HAP-1 (cell line): ENCODE measurements around the gene DIP2C.

Experiments
- DNase-seq, 2 experiments: peaks; one replicate each; pipeline ENCODE4 v3.0.0-alpha.2; 2016 to 2020; ENCODE audit warnings: low spot score in 2 of 2
- H3K27me3 ChIP-seq: fragments of 250-450 bp; sonication (Bioruptor Pico); 2 replicates; pipeline ENCODE4 v1.5.1; 2020; ENCODE audit warnings: low read depth, mild to moderate bottlenecking, moderate library complexity
- H3K36me3 ChIP-seq: fragments of 250-450 bp; sonication (Bioruptor Pico); replicated peaks from 2 replicates; pipeline ENCODE4 v1.5.1; 2020; ENCODE audit warnings: mild to moderate bottlenecking
- H3K4me1 ChIP-seq: fragments of 250-450 bp; sonication (Bioruptor Pico); 2 replicates; pipeline ENCODE4 v1.5.1; 2020; ENCODE audit warnings: mild to moderate bottlenecking
- H3K4me3 ChIP-seq: fragments of 250-450 bp; sonication (Bioruptor Pico); 2 replicates; pipeline ENCODE4 v1.5.1; 2020; ENCODE audit warnings: mild to moderate bottlenecking, moderate library complexity
- H3K9me3 ChIP-seq: fragments of 250-450 bp; sonication (Bioruptor Pico); 2 replicates; pipeline ENCODE4 v1.5.1; 2020; ENCODE audit warnings: mild to moderate bottlenecking, moderate library complexity
- in situ Hi-C: fragments of 300-500 bp; cut with MboI; formaldehyde crosslinking; loops from 3 replicates; pipeline ENCODE4 v1.14.3; 2020; ENCODE audit warnings: low sequenced_read_pairs, inconsistent platforms, mixed read lengths

DIP2C gene

DNA sequence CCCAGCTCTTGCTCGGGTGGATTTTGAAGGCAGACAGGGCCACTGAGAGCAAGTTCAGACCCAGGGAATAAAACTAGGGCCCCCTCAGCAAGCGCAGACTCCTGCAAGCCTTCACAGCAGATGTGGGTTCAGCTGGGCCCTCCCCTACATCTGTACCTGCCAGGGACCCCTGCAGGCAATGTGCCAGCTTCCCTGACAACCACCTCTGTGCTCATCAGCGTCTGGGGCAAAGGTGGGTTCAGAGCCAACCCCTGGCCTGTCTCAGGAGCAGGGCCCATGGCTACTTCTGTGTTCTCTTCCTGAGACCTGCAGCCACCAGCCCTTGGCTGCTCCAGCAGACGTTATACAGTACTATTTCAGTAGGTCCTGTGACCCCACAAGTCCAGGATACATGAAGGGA is 189.5 kb downstream of the DIP2C start:
- H3K4me1 ChIP-seq, result no peaks in the 10 kb centered on the region
- no peaks in the 10 kb centered on the region for H3K9me3 ChIP-seq
- in situ Hi-C loops, result loop anchor here (25.0 kb wide), 1 partner anchor 287 kb away; no protein-coding TSS in a partner anchor
- no peak for DNase-seq
- H3K36me3 ChIP-seq, result no peaks in the 10 kb centered on the region
- H3K4me3 ChIP-seq, result no peak overlapping the region
- H3K27me3 ChIP-seq, result no peaks in the 10 kb centered on the region

DNA sequence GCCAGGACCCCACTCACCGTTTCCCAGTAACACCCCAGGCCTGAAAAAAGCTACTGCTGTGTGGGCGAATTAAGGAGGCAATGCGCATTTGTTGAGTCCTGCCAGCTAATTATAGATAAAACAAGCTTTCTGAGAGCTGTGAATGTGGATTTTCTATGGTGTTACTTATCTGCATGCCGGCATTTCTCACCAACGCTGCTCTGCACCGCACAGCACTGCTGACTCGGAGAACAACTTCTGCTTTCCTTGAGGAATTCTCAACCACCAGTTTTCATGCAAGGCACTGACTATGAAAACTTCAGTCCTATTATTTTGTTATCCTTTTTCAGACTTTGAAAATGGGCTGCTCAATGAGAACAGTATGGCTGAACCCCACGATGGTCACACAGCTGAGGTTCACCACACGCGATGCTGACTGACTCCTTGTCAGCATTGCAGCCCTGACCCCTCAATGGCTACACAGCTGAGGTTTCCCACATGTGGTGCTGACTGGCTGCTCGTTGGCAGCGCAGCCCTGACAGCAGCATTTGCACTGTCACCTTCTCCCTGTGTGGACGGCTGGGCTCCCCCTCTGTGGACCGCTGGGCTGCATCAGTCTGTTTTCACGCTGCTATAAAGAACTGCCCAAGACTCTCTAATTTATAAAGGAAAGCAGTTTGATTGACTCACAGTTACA is 190.6 kb downstream of the DIP2C start:
- H3K4me1 ChIP-seq, result no peaks in the 10 kb centered on the region
- H3K27me3 ChIP-seq, result no peaks in the 10 kb centered on the region
- H3K36me3 ChIP-seq, result no peaks in the 10 kb centered on the region
- H3K4me3 ChIP-seq, result no peak overlapping the region
- no peaks in the 10 kb centered on the region for H3K9me3 ChIP-seq
- in situ Hi-C loops, result no loop called here
- no peak for DNase-seq

DNA sequence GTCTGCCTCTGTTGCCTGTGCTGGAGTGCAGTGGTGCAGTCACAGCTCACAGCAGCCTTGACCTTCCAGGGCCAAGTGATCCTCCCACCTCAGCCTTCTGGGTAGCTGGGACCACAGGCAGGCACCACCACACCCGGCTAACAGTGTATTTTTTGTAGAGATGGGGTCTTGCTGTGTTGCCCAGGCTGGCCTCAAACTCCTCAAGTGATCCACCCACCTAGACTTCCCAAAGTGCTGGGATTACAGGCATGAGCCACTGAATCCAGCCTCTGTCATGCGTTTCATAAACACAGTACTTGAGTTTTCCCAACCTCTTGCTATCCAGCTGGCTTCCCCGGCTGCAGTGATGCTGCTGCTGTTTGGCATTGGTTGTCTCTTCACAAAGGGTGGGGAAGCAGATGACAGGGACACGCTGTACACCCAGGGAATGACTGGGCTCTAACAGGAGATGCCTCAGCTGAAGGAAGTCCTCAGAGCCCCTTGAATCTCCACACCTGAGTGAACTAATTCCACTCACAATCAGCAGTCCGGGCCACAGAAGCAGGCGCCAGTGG is 191.5 kb downstream of the DIP2C start:
- Histone ChIP-seq H3K27me3 (no peaks in the 10 kb centered on the region), H3K36me3 (no peaks in the 10 kb centered on the region), H3K4me3 (no peak overlapping the region), H3K4me1 (no peaks in the 10 kb centered on the region), H3K9me3 (no peaks in the 10 kb centered on the region)
- in situ Hi-C loops, result no loop called here
- DNase-seq, result no peak

DNA sequence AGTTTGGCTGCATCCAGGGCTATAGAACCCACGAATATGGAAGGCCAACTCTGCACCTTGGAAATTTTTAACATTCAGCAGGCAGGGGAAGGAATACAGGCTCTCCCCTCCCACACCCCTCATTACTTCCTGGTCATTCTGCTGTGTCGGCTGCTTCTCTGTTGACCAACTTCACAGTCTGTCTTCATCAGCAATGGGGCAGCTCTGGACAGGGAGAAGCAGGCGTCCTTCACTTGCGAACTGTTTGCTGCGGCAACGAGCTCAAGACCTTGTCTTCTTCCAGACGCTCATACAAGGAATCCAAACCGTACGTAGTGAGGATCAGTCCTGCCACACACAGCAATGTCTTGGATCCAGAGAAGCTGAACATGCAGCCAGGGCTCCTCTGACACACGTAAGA is 192.2 kb downstream of the DIP2C start:
- Histone ChIP-seq H3K4me1 (no peaks in the 10 kb centered on the region; the same call in 1 of the 2 replicates), H3K9me3 (no peaks in the 10 kb centered on the region), H3K4me3 (no peak overlapping the region), H3K27me3 (no peaks in the 10 kb centered on the region), H3K36me3 (no peaks in the 10 kb centered on the region)
- DNase-seq, result no peak
- in situ Hi-C loops, result no loop called here

DNA sequence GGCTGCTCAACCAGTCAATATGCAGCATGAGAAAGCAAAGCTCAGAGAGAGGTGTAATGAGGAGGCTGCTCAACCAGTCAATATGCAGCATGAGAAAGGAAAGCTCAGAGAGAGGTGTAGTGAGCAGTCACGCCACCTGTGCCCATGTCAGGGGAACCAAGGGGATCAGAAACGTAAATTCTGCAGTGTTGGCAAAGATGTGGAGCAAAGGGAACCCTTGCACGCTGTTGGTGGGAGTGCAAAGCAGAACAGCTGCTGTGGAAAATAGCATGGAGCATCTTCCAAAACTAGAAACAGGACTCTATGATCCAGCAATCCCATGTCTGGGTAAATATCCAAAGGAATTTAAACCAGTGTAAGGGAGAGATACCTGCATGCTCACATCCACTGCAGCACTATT is 194.9 kb downstream of the DIP2C start:
- H3K4me3 ChIP-seq, result no peak overlapping the region
- H3K4me1 ChIP-seq, result peaks cover 11% of the 10 kb centered on the region
- H3K36me3 ChIP-seq, result no peaks in the 10 kb centered on the region
- in situ Hi-C loops, result no loop called here
- no peaks in the 10 kb centered on the region for H3K9me3 ChIP-seq
- H3K27me3 ChIP-seq, result no peaks in the 10 kb centered on the region
- no peak for DNase-seq

DNA sequence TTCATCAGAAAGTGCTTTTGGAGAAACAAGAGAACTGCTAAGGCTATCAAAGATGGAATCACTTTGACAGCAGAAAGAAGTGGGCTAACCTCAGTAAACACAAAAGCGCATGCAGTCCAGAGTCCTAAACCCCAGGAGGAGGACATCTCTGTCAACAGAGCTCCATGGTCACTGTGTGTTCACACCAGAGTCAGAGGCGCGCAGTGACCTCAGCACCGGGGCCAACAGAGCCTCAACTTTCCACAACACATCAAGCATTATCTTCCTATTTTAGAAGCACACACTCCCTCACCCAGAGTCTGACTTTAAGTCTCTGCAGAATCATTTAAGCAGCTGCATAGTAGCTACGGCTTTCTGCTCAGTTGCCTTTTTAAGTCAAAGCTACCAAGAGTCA is 195.3 kb downstream of the DIP2C start:
- in situ Hi-C loops, result no loop called here
- Histone ChIP-seq H3K27me3 (no peaks in the 10 kb centered on the region), H3K9me3 (no peaks in the 10 kb centered on the region), H3K36me3 (no peaks in the 10 kb centered on the region), H3K4me1 (peaks cover 11% of the 10 kb centered on the region), H3K4me3 (no peak overlapping the region)
- no peak for DNase-seq

DNA sequence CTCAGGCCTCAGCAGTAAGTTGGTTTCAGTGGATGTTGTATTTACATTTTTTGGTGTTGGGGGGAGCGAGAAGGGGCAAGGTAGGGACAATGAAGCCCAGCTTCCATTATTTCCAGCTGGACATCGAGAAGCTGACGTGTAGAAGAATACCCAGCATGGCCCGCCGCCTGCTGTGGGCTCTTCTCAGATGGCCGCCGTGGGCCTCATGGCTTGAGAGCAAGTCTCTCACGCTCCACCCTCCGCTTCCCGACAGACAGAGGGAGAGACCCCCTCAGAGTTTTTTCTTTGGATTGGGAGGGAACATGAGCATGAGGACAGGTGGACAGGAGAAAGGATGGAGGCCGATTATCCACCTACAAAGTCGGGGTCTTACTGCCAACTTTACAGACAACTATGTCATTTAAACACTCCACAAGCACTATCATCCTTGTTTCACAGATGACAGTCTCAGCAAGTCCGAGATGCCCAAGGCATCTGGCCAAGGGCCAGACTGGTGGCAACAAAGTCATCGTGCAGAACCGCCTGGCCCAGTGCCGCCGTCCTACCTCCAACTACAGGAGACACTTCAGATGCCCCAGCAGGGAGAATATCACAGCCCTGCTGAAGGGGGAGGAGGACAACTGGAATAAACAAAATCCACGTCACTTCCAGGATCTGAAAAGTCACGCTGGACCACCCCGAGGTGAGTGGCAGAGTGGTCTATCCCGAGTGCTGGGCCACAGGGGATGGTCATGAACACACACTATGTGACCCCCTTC is 195.9 kb downstream of the DIP2C start:
- Histone ChIP-seq H3K9me3 (no peaks in the 10 kb centered on the region), H3K4me3 (no peak overlapping the region), H3K4me1 (peaks cover 11% of the 10 kb centered on the region), H3K27me3 (no peaks in the 10 kb centered on the region), H3K36me3 (no peaks in the 10 kb centered on the region)
- DNase-seq, result no peak
- in situ Hi-C loops, result no loop called here

DNA sequence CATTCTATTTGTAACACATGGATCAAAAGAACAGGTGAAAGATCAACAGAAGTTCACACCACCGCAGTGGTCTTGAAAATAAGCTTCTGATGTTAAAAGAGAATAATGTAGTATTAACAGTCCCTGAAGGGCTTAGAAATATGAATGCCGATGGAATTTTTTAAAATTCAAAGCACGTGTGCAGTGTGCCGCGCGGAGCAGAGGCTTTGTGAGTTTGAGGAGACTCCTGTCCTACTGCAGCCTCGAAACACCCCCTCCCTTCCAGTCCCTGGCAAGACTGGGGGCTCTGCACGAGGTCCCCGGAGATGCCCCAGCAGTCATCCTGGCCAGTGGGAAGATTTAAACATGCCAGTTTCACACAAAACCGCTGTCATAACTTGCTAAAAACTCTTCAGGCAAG is 196.6 kb downstream of the DIP2C start:
- DNase-seq, result no peak
- Histone ChIP-seq H3K36me3 (no peaks in the 10 kb centered on the region), H3K4me3 (no peak overlapping the region), H3K4me1 (peaks cover 11% of the 10 kb centered on the region), H3K9me3 (no peaks in the 10 kb centered on the region), H3K27me3 (no peaks in the 10 kb centered on the region)
- in situ Hi-C loops, result no loop called here

DNA sequence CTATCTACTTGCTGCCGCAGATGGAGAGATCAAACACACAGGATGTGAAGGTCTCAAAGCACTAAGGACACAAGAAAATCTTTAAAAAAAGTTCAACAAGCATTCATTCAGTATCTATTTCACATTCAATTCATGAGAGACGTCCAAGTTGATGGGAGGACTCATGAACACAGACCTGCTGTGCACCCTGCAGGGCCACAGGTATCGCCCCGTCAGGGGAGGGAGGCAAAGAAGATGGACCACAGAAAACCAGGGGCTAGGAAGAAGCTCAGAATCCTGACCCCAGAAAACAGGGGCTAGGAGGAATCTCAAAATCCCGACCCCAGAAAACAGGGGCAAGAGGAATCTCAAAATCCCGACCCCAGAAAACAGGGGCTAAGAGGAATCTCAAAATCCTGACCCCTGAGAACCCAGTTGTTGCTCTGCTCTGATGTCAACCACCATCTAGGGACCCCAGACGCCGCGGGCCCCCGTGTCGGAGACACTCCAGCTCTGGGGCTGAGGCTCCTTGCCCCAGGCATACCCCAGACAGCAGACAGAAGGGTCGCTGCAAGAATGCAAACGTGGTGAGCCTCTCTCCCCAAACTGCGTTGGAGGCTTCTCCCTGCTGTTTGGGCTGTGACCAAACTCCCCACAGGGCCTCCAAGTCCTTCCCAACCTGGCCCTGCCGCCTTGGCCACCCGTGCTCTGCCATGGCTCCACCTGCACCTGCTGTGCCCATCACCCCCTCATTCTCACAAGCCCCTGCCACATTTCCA is 197.6 kb downstream of the DIP2C start:
- H3K4me3 ChIP-seq, result no peak overlapping the region
- DNase-seq, result no peak
- in situ Hi-C loops, result no loop called here
- peaks cover 11% of the 10 kb centered on the region for H3K4me1 ChIP-seq
- no peaks in the 10 kb centered on the region for H3K36me3 ChIP-seq
- H3K9me3 ChIP-seq, result no peaks in the 10 kb centered on the region
- no peaks in the 10 kb centered on the region for H3K27me3 ChIP-seq

DNA sequence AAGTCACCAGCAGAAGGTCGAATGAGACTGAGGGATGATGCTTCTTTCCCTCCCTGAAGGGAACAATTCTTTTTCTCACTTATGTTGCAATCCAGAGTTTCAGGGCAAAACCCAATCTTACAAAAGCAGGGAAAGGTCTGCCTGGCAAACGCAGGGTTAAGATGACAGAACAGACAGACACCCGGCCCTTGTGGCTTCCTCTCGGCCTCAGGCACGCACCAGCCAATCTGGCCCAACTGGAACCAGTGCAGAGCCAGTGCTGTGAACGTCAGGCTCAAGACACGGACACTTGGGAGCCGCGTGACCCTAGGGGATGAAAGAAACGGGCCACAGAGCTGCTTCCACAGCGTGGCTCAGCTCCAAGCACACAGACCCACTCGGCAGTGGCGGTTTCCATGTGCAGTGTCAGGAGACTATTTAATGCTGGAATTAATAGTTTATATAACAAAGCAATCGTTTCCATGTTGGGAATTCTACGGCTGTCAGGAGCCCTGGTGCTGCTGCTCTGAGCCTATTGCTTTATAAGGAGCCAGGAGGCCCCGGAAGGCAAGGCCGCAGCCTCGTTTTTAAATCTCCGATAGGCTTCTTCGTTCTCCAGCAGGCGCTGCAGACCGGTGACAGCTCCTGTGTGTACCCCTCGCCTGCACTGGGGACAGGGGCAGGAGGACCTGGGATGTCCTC is 198.4 kb downstream of the DIP2C start:
- H3K4me3 ChIP-seq, result no peak overlapping the region
- peaks cover 11% of the 10 kb centered on the region for H3K4me1 ChIP-seq
- H3K27me3 ChIP-seq, result no peaks in the 10 kb centered on the region
- no peaks in the 10 kb centered on the region for H3K9me3 ChIP-seq
- H3K36me3 ChIP-seq, result no peaks in the 10 kb centered on the region
- DNase-seq, result peak in 1 of 2 experiments; percentile 34
- in situ Hi-C loops, result no loop called here

DNA sequence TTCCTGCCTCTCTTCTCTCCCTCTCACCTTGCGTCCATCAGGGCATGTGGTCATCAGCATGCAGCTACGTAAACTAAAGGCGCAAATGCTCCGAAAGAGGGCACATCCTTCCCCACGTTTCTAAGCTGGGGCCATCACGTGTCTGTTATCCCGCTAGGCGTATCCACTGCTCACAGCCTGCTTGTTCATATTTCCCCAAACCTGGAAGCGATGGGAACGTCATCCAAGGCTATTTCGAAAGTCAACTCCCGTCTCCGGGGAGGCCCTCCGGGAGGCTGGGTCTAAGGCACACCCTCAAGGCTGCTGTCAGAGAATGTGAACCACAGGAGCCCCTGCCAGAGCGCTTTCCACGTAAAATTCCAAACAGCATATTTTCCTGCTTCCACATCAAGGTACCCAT is 199.2 kb downstream of the DIP2C start:
- Histone ChIP-seq H3K4me3 (no peak overlapping the region), H3K27me3 (no peaks in the 10 kb centered on the region), H3K9me3 (no peaks in the 10 kb centered on the region), H3K36me3 (no peaks in the 10 kb centered on the region), H3K4me1 (peaks cover 11% of the 10 kb centered on the region)
- DNase-seq, result peak in 1 of 2 experiments; percentile 44
- in situ Hi-C loops, result no loop called here

DNA sequence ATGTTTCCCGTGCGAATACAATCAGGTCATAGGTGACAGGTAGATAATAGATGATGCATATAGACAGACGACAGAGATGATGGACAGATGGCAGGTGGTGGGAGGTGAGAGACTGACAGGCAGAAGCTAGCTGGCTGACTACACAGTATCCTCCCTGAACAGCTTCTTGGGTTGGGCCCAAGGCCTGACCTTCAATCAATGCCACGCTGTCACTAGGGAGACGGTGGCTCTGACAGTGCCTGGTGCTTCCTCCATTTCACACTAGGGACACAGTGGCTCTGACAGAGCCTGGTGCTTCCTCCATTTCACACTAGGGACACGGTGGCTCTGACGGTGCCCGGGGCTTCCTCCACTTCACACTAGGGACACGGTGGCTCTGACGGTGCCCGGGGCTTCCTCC is 200.1 kb downstream of the DIP2C start:
- Histone ChIP-seq H3K27me3 (no peaks in the 10 kb centered on the region), H3K4me3 (no peak overlapping the region), H3K9me3 (no peaks in the 10 kb centered on the region), H3K36me3 (peaks cover under 1% of the 10 kb centered on the region; the same call in 1 of the 2 replicates), H3K4me1 (peaks cover 11% of the 10 kb centered on the region)
- no peak for DNase-seq
- in situ Hi-C loops, result no loop called here

DNA sequence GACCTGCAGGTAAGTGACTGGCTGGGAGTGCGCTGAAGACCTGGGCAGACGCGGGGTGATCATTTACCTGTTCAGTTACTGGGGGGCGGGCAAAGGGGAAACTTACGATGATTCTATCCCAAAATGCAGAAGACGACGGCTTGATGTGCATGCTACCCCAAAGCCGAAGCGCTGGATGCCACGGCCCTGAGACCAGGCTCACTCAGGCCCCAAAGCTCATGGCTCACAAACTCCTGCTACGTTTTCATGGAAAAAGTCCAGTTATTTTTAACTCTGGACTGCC is 200.6 kb downstream of the DIP2C start:
- H3K4me3 ChIP-seq, result no peak overlapping the region
- no peaks in the 10 kb centered on the region for H3K9me3 ChIP-seq
- H3K36me3 ChIP-seq, result peaks cover 4% of the 10 kb centered on the region; the same call in 1 of the 2 replicates
- no peaks in the 10 kb centered on the region for H3K27me3 ChIP-seq
- H3K4me1 ChIP-seq, result peaks cover 11% of the 10 kb centered on the region
- no peak for DNase-seq
- in situ Hi-C loops, result no loop called here
